HepG2 (cell line): ENCODE measurements around the gene FOSB. TPM values are rescaled to one million over a fixed set of nuclear protein-coding genes. Genes with fewer than 3 reads are reported as not detected.
"Not testable (repeated sequence)": the region's sequence is repeated elsewhere in the genome, so short reads cannot be mapped to it uniquely, and the experiment has no call there.

ENCODE experiments used
- ATAC-seq: fragments of 200-7000 bp; cut with Tn5 transposase; 3 replicates; pipeline ENCODE4 v1.9.1; 2020; ENCODE audit warnings: mild to moderate bottlenecking, moderate library complexity
- BruUV-seq: library from RNA; stranded (reverse); fragments of 400-500 nt; replicated peaks from 2 replicates; lab custom pipeline; 2021; lab: Mats Ljungman, UMichigan
- CTCF ChIA-PET: fragments of 300-600 bp; formaldehyde crosslinking; extraction: SDS; loops from one replicate; lab custom pipeline; 2021; ENCODE audit warnings: low total read pairs, inconsistent platforms, low intra/inter-chr PET ratio; lab: Yijun Ruan, JAX
- POLR2A ChIA-PET: fragments of 350-600 bp; sonication (Branson Sonifier 250); formaldehyde crosslinking; loops from one replicate; lab custom pipeline; 2020; ENCODE audit warnings: antibody characterized with exemption, inconsistent platforms; lab: Yijun Ruan, JAX
- DNase-seq: peaks from one replicate; pipeline ENCODE4 v3.0.0-alpha.2; 2015; ENCODE audit warnings: low spot score
- FAIRE-seq: peaks from 3 replicates; lab custom pipeline; 2011; peaks lifted over from hg19 to GRCh38; lab: Jason Lieb, UNC
- H2AFZ ChIP-seq: one replicate; pipeline ENCODE4 v1.6.1; 2011; ENCODE audit warnings: low read length, inconsistent platforms
- H3K27ac ChIP-seq: fragments of 300-600 bp; 3 replicates; pipeline ENCODE4 v1.8.0; 2011; ENCODE audit warnings: mixed run types, mild to moderate bottlenecking, mixed read lengths, low read length, inconsistent platforms; ENCODE audit not compliant: insufficient read depth; ENCODE audit errors: extremely low read length
- H3K27me3 ChIP-seq, 2 experiments: fragments of 200-600 bp in 1 of 2; 2 replicates in 1 of 2; 3 replicates in 1 of 2; pipeline versions ENCODE4 v1.6.0 to v1.8.0; 2011; ENCODE audit warnings: low read length in 2 of 2, mild to moderate bottlenecking in 2 of 2, moderate library complexity in 2 of 2, inconsistent platforms in 1 of 2; ENCODE audit not compliant: insufficient read depth in 2 of 2, control insufficient read depth in 1 of 2
- H3K36me3 ChIP-seq, 2 experiments: fragments of 200-600 bp in 1 of 2; replicated peaks in 1 of 2; 2 replicates in 1 of 2; 3 replicates in 1 of 2; pipeline versions ENCODE4 v1.5.1 to v1.8.0; 2011; ENCODE audit warnings: low read length in 2 of 2, inconsistent platforms in 1 of 2; ENCODE audit not compliant: insufficient read depth in 2 of 2, control insufficient read depth in 1 of 2
- H3K4me1 ChIP-seq: 2 replicates; pipeline ENCODE4 v1.5.1; 2012; ENCODE audit warnings: low read length, inconsistent platforms; ENCODE audit not compliant: insufficient read depth
- H3K4me2 ChIP-seq: 2 replicates; pipeline ENCODE4 v1.6.0; 2011; ENCODE audit warnings: low read depth, low read length, inconsistent platforms
- H3K4me3 ChIP-seq, 3 experiments: fragments of 200-600 bp in 1 of 3; sonication (generic), shearing (Covaris generic) in 1 of 3; replicated peaks in 1 of 3; 2 replicates each; pipeline ENCODE4 v1.5.1; 2011 to 2016; ENCODE audit warnings: low read length in 3 of 3, inconsistent platforms in 2 of 3, low read depth in 2 of 3, mild to moderate bottlenecking in 2 of 3, control low read depth in 1 of 3, mixed read lengths in 1 of 3; ENCODE audit not compliant: insufficient read depth in 1 of 3
- H3K79me2 ChIP-seq: one replicate; pipeline ENCODE4 v1.6.1; 2011; ENCODE audit warnings: low read length, inconsistent platforms; ENCODE audit not compliant: insufficient read depth
- H3K9ac ChIP-seq: 2 replicates; pipeline ENCODE4 v1.6.0; 2011; ENCODE audit warnings: mild to moderate bottlenecking, low read depth, low read length, inconsistent platforms; ENCODE audit not compliant: insufficient read depth
- H3K9me3 ChIP-seq: 2 replicates; pipeline ENCODE4 v1.5.1; 2012; ENCODE audit warnings: mild to moderate bottlenecking, low read length
- H4K20me1 ChIP-seq: 2 replicates; pipeline ENCODE4 v1.6.0; 2011; ENCODE audit warnings: inconsistent platforms, mild to moderate bottlenecking, low read length, moderate library complexity; ENCODE audit not compliant: insufficient read depth
- ARHGAP35 ChIP-seq: sonication (generic); formaldehyde crosslinking; IDR thresholded peaks from 2 replicates; pipeline ENCODE4 v1.9.0; 2022; ENCODE audit warnings: mild to moderate bottlenecking, inconsistent platforms, moderate library complexity, missing genetic modification reagents, borderline replicate concordance
- CEBPG ChIP-seq: IDR thresholded peaks from 2 replicates; pipeline ENCODE4 v1.6.1; 2016
- NCOA2 ChIP-seq: sonication (generic); formaldehyde crosslinking; IDR thresholded peaks from 2 replicates; pipeline ENCODE4 v1.8.0; 2022; ENCODE audit warnings: inconsistent platforms
- NFIC ChIP-seq: IDR thresholded peaks from 2 replicates; pipeline ENCODE4 v1.6.1; 2012; ENCODE audit warnings: mild to moderate bottlenecking, low read length, inconsistent platforms
- RFX5 ChIP-seq: IDR thresholded peaks from 2 replicates; pipeline ENCODE4 v1.6.1; 2011; ENCODE audit warnings: low read depth, low read length, improper control_type of control experiment
- ZBTB10 ChIP-seq: sonication (generic); formaldehyde crosslinking; IDR thresholded peaks from 2 replicates; pipeline ENCODE4 v1.4.0; 2020; ENCODE audit warnings: missing genetic modification reagents, borderline replicate concordance
- ZNF121 ChIP-seq: sonication (generic); formaldehyde crosslinking; IDR thresholded peaks from 2 replicates; pipeline ENCODE4 v1.5.0; 2020; ENCODE audit warnings: mild to moderate bottlenecking, missing genetic modification reagents
- ZNF205 ChIP-seq: IDR thresholded peaks from 2 replicates; pipeline ENCODE4 v1.6.1; 2018; ENCODE audit warnings: missing biosample characterization, missing genetic modification reagents
- ZNF280D ChIP-seq: sonication (generic); formaldehyde crosslinking; IDR thresholded peaks from 2 replicates; pipeline ENCODE4 v1.5.1; 2020; ENCODE audit warnings: mild to moderate bottlenecking, missing genetic modification reagents
- ZNF326 ChIP-seq: sonication (generic); formaldehyde crosslinking; IDR thresholded peaks from 2 replicates; pipeline ENCODE4 v1.4.0; 2020; ENCODE audit warnings: missing genetic modification reagents, borderline replicate concordance
- ZNF354B ChIP-seq: sonication (generic); formaldehyde crosslinking; IDR thresholded peaks from 2 replicates; pipeline ENCODE4 v1.8.0; 2022; ENCODE audit warnings: mild to moderate bottlenecking, missing genetic modification reagents
- ZNF549 ChIP-seq: sonication (generic); formaldehyde crosslinking; IDR thresholded peaks from 2 replicates; pipeline ENCODE4 v1.5.0; 2020; ENCODE audit warnings: missing genetic modification reagents
- ZNF572 ChIP-seq: sonication (generic); formaldehyde crosslinking; IDR thresholded peaks from 2 replicates; pipeline ENCODE4 v1.5.1; 2020; ENCODE audit warnings: mild to moderate bottlenecking, missing genetic modification reagents
- ZNF790 ChIP-seq: sonication (generic); formaldehyde crosslinking; IDR thresholded peaks from 2 replicates; pipeline ENCODE4 v1.8.0; 2022; ENCODE audit warnings: missing genetic modification reagents, mild to moderate bottlenecking, borderline replicate concordance
- WGBS: methylation state at CpG from one replicate; pipeline ENCODE4 v1.1.6; 2017; ENCODE audit warnings: low lambda C conversion rate; 5-methylcytosine and 5-hydroxymethylcytosine counted together
- in situ Hi-C: cut with HindIII; loops from 2 replicates; pipeline ENCODE4 v1.10.0; 2017; ENCODE audit warnings: low pct_unique_long_range_greater_than_20kb; ENCODE audit not compliant: extremely low pct_ligation_motif_present
- intact Hi-C: fragments of 100-400 bp; cut with micrococcal nuclease; formaldehyde crosslinking; loops from one replicate; pipeline ENCODE4 v1.10.0; 2022; ENCODE audit not compliant: unreplicated experiment
- polyA plus RNA-seq, 8 experiments: library from polyadenylated mRNA; depleted of rRNA in 3 of 8; stranded (reverse) in 7 of 8; unstranded in 1 of 8; fragments of >200 nt; fragmentation: Illumina TruSeq in 4 of 8; extraction: Trizol in 4 of 8; gene quantifications; 2 replicates each; pipeline versions ENCODE4 v1.2.1 to v1.2.3, GENCODE V29; 2011 to 2016; ENCODE audit warnings: low read depth in 4 of 8, missing spikeins in 1 of 8, mixed read lengths in 1 of 8; ENCODE audit not compliant: insufficient read depth in 1 of 8
- total RNA-seq, 5 experiments: library from RNA; depleted of rRNA; stranded (reverse); fragments of >200 nt; fragmentation: Illumina TruSeq; extraction: Trizol; gene quantifications; 2 replicates each; pipeline ENCODE4 v1.2.3, GENCODE V29; 2016; ENCODE audit warnings: low read depth in 1 of 5

The FOSB gene
- total and polyA plus RNA-seq, 2 of the 13 experiments (the other 11 are each of a cell fraction or from before 2014, with no cell fraction given), result 2.8 to 6.0 TPM

GRCh38 chr19:45432543-45432942 is 35.3 kb upstream of the FOSB start:
- FAIRE-seq, CTCF ChIA-PET, H3K36me3 ChIP-seq, H3K4me3 ChIP-seq, POLR2A ChIA-PET, in situ Hi-C loops, DNase-seq, ATAC-seq, intact Hi-C loops, H3K9me3 ChIP-seq, H3K79me2 ChIP-seq, H2AFZ ChIP-seq, H3K27me3 ChIP-seq, H3K4me2 ChIP-seq, BruUV-seq, H4K20me1 ChIP-seq, H3K9ac ChIP-seq, H3K27ac ChIP-seq: not testable (repeated sequence)
- WGBS, result 75% methylated on average over 8 of the region's 8 CpGs
- peaks cover 37% of the 10 kb centered on the region for H3K4me1 ChIP-seq
- peak; percentile 56; the same call in 1 of the 2 replicates for TF ChIP-seq ZNF121 (CRISPR knock-in tag)

GRCh38 chr19:45437328-45437727 is 30.5 kb upstream of the FOSB start:
- H3K27me3 ChIP-seq, result no peaks in the 10 kb centered on the region
- no peak overlapping the region for H3K27ac ChIP-seq
- H2AFZ ChIP-seq, result no peak overlapping the region
- intact Hi-C loops (no loop called here), in situ Hi-C loops (no loop called here)
- no peaks in the 10 kb centered on the region for H3K9me3 ChIP-seq
- no peaks in the 10 kb centered on the region for H3K79me2 ChIP-seq
- no peaks in the 10 kb centered on the region for H3K36me3 ChIP-seq
- H3K4me1 ChIP-seq, result peaks cover 44% of the 10 kb centered on the region
- ChIA-PET CTCF (interaction anchor here (1.6 to 4.4 kb wide), 2 partner anchors 41 to 42 kb away, joined by 4 to 117 read pairs; no protein-coding TSS in a partner anchor), POLR2A (no interaction called here)
- no peak overlapping the region for H3K4me3 ChIP-seq
- ATAC-seq, result no peak
- no peak for DNase-seq
- no peak overlapping the region for H3K9ac ChIP-seq
- no peaks in the 10 kb centered on the region for H4K20me1 ChIP-seq
- 26% methylated on average over 3 of the region's 3 CpGs for WGBS
- no peak for FAIRE-seq
- no TSS peak for BruUV-seq
- H3K4me2 ChIP-seq, result no peak overlapping the region
- no peak for TF ChIP-seq ZNF572 (CRISPR knock-in tag)
- TF ChIP-seq ZNF326 (CRISPR knock-in tag), result no peak
- TF ChIP-seq ZNF280D, result no peak
- no peak for TF ChIP-seq ZNF790
- TF ChIP-seq RFX5, result no peak
- TF ChIP-seq NFIC, result no peak
- TF ChIP-seq ARHGAP35, result no peak
- no peak for TF ChIP-seq ZNF205
- no peak for TF ChIP-seq NCOA2
- TF ChIP-seq ZBTB10 (CRISPR knock-in tag), result no peak
- no peak for TF ChIP-seq ZNF549 (CRISPR knock-in tag)
- TF ChIP-seq ZNF354B (CRISPR knock-in tag), result no peak
- no peak for TF ChIP-seq CEBPG
